Measurements from ENCODE around the gene FEM1A.

FEM1A gene

GRCh38 chr19:4816950-4817278 lies 25.4 kb downstream of the FEM1A start:
- no peak for TF ChIP-seq EGR1 (IDR thresholded peaks at IDR 0.05)
- no peak for TF ChIP-seq EP300 (IDR thresholded peaks at IDR 0.05; ENCODE audit: borderline replicate concordance)
- TF ChIP-seq FOXM1 (IDR thresholded peaks at IDR 0.05; ENCODE audit: borderline replicate concordance, low read depth) = no peak
- no peak for TF ChIP-seq CREB1 (IDR thresholded peaks at IDR 0.05; ENCODE audit: low read depth)
- TF ChIP-seq TCF12 (IDR thresholded peaks at IDR 0.05; ENCODE audit: low read depth) = no peak
- TF ChIP-seq ZBTB7A (IDR thresholded peaks at IDR 0.05; ENCODE audit: low read depth) = no peak
- TF ChIP-seq REST (IDR thresholded peaks at IDR 0.05; ENCODE audit: low read depth) = no peak
- TF ChIP-seq YY1 (IDR thresholded peaks at IDR 0.05; ENCODE audit: low read depth) = no peak
- TF ChIP-seq TEAD4 (IDR thresholded peaks at IDR 0.05) = no peak
- no peak for TF ChIP-seq NFIC (IDR thresholded peaks at IDR 0.05)
- TF ChIP-seq CEBPB (IDR thresholded peaks at IDR 0.05) = no peak
- no peak for TF ChIP-seq RAD21 (IDR thresholded peaks at IDR 0.05; ENCODE audit: low read depth)
- no peak for TF ChIP-seq TAF1 (IDR thresholded peaks at IDR 0.05; ENCODE audit: low read depth)
- no peak for TF ChIP-seq MAX (IDR thresholded peaks at IDR 0.05)
- no peak for TF ChIP-seq USF1 (IDR thresholded peaks at IDR 0.05)

- no peak for TF ChIP-seq TAF1 (IDR thresholded peaks at IDR 0.05; ENCODE audit: low read depth)
- no peak for TF ChIP-seq CREB1 (IDR thresholded peaks at IDR 0.05; ENCODE audit: low read depth)
- TF ChIP-seq EP300 (IDR thresholded peaks at IDR 0.05; ENCODE audit: borderline replicate concordance) = no peak
- no peak for TF ChIP-seq FOXM1 (IDR thresholded peaks at IDR 0.05; ENCODE audit: borderline replicate concordance, low read depth)
- TF ChIP-seq YY1 (IDR thresholded peaks at IDR 0.05; ENCODE audit: low read depth) = no peak
- no peak for TF ChIP-seq NFIC (IDR thresholded peaks at IDR 0.05)
- no peak for TF ChIP-seq TEAD4 (IDR thresholded peaks at IDR 0.05)
- TF ChIP-seq REST (IDR thresholded peaks at IDR 0.05; ENCODE audit: low read depth) = no peak
- TF ChIP-seq USF1 (IDR thresholded peaks at IDR 0.05) = no peak
Measured at GRCh38 chr19:4817467-4818277, 26.1 kb downstream of the FEM1A start.

- TF ChIP-seq REST (IDR thresholded peaks at IDR 0.05; ENCODE audit: low read depth) (no peak), NFIC (IDR thresholded peaks at IDR 0.05) (no peak), CEBPB (IDR thresholded peaks at IDR 0.05) (no peak), MAX (IDR thresholded peaks at IDR 0.05) (no peak), YY1 (IDR thresholded peaks at IDR 0.05; ENCODE audit: low read depth) (no peak), TAF1 (IDR thresholded peaks at IDR 0.05; ENCODE audit: low read depth) (no peak), CREB1 (IDR thresholded peaks at IDR 0.05; ENCODE audit: low read depth) (no peak), RAD21 (IDR thresholded peaks at IDR 0.05; ENCODE audit: low read depth) (no peak), ZBTB7A (IDR thresholded peaks at IDR 0.05; ENCODE audit: low read depth) (no peak), FOXM1 (IDR thresholded peaks at IDR 0.05; ENCODE audit: borderline replicate concordance, low read depth) (no peak), EGR1 (IDR thresholded peaks at IDR 0.05) (no peak), TEAD4 (IDR thresholded peaks at IDR 0.05) (no peak), TCF12 (IDR thresholded peaks at IDR 0.05; ENCODE audit: low read depth) (no peak), USF1 (IDR thresholded peaks at IDR 0.05) (no peak)
Measured at GRCh38 chr19:4821265-4821664, 29.7 kb downstream of the FEM1A start.

- TF ChIP-seq FOXM1 (IDR thresholded peaks at IDR 0.05; ENCODE audit: borderline replicate concordance, low read depth) (no peak), YY1 (IDR thresholded peaks at IDR 0.05; ENCODE audit: low read depth) (no peak), CREB1 (IDR thresholded peaks at IDR 0.05; ENCODE audit: low read depth) (no peak), ZBTB7A (IDR thresholded peaks at IDR 0.05; ENCODE audit: low read depth) (no peak), TEAD4 (IDR thresholded peaks at IDR 0.05) (no peak), TAF1 (IDR thresholded peaks at IDR 0.05; ENCODE audit: low read depth) (no peak), USF1 (IDR thresholded peaks at IDR 0.05) (no peak), TCF12 (IDR thresholded peaks at IDR 0.05; ENCODE audit: low read depth) (no peak), CEBPB (IDR thresholded peaks at IDR 0.05) (no peak), REST (IDR thresholded peaks at IDR 0.05; ENCODE audit: low read depth) (no peak), EP300 (IDR thresholded peaks at IDR 0.05; ENCODE audit: borderline replicate concordance) (no peak)
Measured at GRCh38 chr19:4823577-4823976, 32.0 kb downstream of the FEM1A start.
